GM12873 (cell line): ENCODE data around the gene ARHGAP21.

Experiments
- TF ChIP-seq, protein P1 (sequence below): IDR thresholded peaks from 2 replicates; pipeline ENCODE4 v1.5.1; 2012; ENCODE audit warnings: low read depth, mild to moderate bottlenecking, moderate library complexity, low read length, control low read depth; ENCODE audit not compliant: insufficient read depth; ENCODE audit errors: missing control alignments

Gene ARHGAP21

DNA sequence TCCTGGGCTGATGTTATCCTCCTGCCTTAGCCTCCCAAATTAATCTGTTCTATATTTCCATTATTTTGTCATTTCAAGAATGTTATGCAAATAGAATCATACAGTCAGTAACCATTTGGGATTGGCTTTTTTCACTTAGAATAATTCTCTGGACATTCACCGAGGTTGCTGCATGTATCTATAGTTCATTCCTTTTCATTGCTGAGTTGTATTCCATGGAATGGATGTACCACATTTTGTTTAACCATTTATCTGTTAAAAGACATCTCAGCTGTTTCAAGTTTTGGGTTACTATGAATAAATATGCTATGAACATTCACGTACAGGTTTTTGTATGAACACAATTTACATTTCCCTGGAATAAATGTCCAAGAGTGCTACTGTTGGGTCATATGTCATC is 44.9 kb downstream of the ARHGAP21 start:
- TF ChIP-seq, protein P1, sequence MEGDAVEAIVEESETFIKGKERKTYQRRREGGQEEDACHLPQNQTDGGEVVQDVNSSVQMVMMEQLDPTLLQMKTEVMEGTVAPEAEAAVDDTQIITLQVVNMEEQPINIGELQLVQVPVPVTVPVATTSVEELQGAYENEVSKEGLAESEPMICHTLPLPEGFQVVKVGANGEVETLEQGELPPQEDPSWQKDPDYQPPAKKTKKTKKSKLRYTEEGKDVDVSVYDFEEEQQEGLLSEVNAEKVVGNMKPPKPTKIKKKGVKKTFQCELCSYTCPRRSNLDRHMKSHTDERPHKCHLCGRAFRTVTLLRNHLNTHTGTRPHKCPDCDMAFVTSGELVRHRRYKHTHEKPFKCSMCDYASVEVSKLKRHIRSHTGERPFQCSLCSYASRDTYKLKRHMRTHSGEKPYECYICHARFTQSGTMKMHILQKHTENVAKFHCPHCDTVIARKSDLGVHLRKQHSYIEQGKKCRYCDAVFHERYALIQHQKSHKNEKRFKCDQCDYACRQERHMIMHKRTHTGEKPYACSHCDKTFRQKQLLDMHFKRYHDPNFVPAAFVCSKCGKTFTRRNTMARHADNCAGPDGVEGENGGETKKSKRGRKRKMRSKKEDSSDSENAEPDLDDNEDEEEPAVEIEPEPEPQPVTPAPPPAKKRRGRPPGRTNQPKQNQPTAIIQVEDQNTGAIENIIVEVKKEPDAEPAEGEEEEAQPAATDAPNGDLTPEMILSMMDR = no peak

DNA sequence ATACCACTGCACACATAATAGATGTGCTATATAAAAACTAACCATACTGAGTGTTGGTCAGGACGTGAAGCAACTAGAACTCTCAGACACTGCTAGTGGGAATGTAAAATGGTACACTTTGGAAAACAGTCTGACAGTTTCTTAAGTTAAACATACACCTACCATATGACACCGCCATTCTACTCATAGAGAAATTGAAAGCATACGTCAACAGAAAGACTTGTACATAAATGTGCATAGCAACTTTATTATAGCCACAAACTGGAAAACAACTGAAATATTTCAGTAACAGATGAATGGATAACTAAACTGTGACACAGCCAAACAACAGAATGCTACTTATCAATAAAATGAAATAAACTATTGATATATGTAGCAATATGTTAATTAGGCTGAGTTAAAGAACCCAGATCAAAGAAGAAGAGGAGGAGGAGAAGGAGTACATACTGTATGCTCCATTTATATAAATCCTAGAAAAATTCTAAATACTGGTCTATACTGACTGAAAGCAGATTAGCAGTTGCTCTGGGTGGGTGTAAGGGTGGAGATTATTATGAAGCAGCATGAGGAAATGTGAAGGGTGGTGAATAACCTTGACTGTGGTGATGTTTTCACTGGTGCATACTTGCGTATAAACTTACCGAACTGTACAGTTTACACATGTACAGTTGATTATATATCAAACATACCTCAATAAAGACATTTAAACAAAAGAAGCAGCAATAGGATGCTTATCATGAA is 48.6 kb downstream of the ARHGAP21 start:
- TF ChIP-seq, protein P1 = no peak

DNA sequence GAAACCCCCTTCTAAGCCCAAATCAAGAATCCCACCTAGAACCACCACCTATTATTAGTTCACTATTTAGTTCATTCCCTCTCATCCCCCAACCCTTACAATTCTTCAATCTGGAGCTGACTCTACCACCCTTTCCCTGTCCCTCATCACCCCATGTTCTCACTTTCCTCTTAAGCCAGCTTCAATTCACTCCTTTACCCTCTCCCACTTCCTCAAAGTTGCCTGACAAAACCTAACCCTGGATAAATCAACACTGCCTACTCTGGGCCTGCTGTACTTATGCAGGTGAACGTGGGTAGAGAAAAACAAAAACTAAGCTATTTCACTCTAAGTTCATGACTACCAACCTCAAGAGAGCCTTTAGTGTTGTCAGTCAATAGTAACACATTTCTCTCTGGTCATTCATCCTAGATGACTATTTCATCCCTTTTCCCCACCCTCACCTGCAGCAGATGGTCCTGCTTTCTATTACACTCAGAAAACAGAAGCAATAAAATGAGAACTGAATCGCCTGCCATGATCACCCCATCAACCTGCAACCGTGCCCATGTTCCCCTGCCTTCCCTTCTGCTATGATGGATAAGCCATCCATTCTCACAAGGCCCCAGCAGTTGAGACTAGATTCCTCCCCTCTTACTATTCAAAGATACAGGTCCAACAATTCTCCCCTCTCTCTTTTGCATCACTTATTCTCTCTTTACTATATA is 52.6 kb downstream of the ARHGAP21 start:
- TF ChIP-seq, protein P1 = no peak

GRCh38 chr10:24669285-24669852 is 54.3 kb downstream of the ARHGAP21 start:
- TF ChIP-seq, protein P1 = no peak

GRCh38 chr10:24668247-24668646 is 55.4 kb downstream of the ARHGAP21 start:
- TF ChIP-seq, protein P1 = no peak

DNA sequence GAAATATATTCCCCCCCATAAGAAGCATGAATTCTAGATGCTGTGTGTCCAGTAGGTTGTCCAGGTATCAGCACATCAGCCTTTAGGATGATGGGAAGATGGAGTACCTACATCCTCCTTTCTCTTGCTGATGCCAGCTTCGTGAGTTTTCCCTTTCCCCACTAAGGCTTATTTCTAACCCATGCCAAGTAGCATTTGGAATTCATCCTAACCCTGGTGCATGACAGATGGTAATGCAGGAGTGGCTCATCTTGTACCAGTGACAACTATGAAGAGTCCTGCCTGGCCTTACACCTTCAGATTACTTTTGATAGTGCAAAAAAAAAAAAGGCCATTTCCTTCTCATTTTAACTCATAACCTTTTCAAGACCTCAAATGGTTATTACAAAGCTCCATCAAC is 58.7 kb downstream of the ARHGAP21 start:
- TF ChIP-seq, protein P1 = no peak

- TF ChIP-seq, protein P1 = no peak
These were observed 62.3 kb downstream of the ARHGAP21 start for GRCh38 chr10:24661376-24661775.
